ENCODE measurements around the gene INAFM2.

Gene INAFM2

GRCh38 chr15:40293905-40294895 lies 29.3 kb upstream of the INAFM2 start:
- peak overlapping the region; percentile 24 for H3K27ac Mint-ChIP-seq
- H3K36me3 Mint-ChIP-seq (ENCODE audit: low read depth) = peaks cover 100% of the 10 kb centered on the region
- H3K27me3 Mint-ChIP-seq = no peaks in the 10 kb centered on the region
- no peak overlapping the region for H3K4me3 Mint-ChIP-seq
- no peaks in the 10 kb centered on the region for H3K9me3 Mint-ChIP-seq
- intact Hi-C loops (cut with micrococcal nuclease) = no loop called here
- peaks cover 78% of the 10 kb centered on the region for H3K4me1 Mint-ChIP-seq (ENCODE audit: low read depth)

GRCh38 chr15:40295297-40295696 lies 28.2 kb upstream of the INAFM2 start:
- H3K9me3 Mint-ChIP-seq = no peaks in the 10 kb centered on the region
- no peaks in the 10 kb centered on the region for H3K27me3 Mint-ChIP-seq

GRCh38 chr15:40295877-40296560 lies 27.5 kb upstream of the INAFM2 start:
- no peaks in the 10 kb centered on the region for H3K27me3 Mint-ChIP-seq
- H3K9me3 Mint-ChIP-seq = no peaks in the 10 kb centered on the region
- peaks cover 72% of the 10 kb centered on the region for H3K4me1 Mint-ChIP-seq (ENCODE audit: low read depth)
- peaks cover 100% of the 10 kb centered on the region for H3K36me3 Mint-ChIP-seq (ENCODE audit: low read depth)
- H3K27ac Mint-ChIP-seq = peak overlapping the region; percentile 60
- H3K4me3 Mint-ChIP-seq = no peak overlapping the region
- intact Hi-C loops (cut with micrococcal nuclease) = no loop called here

More at GRCh38 chr15:40295297-40295696, 28.2 kb upstream of the INAFM2 start:
- H3K27ac Mint-ChIP-seq = peak overlapping the region; percentile 60
- H3K4me1 Mint-ChIP-seq (ENCODE audit: low read depth) = peaks cover 71% of the 10 kb centered on the region
- H3K4me3 Mint-ChIP-seq = no peak overlapping the region
- H3K36me3 Mint-ChIP-seq (ENCODE audit: low read depth) = peaks cover 100% of the 10 kb centered on the region
- intact Hi-C loops (cut with micrococcal nuclease) = no loop called here

- peak overlapping the region; percentile 60 for H3K27ac Mint-ChIP-seq
- H3K27me3 Mint-ChIP-seq = no peaks in the 10 kb centered on the region
- no peak overlapping the region for H3K4me3 Mint-ChIP-seq
- intact Hi-C loops (cut with micrococcal nuclease) = no loop called here
- H3K9me3 Mint-ChIP-seq = no peaks in the 10 kb centered on the region
- peaks cover 79% of the 10 kb centered on the region for H3K4me1 Mint-ChIP-seq (ENCODE audit: low read depth)
- H3K36me3 Mint-ChIP-seq (ENCODE audit: low read depth) = peaks cover 100% of the 10 kb centered on the region
Observed at GRCh38 chr15:40296561-40297230, 26.8 kb upstream of the INAFM2 start.

GRCh38 chr15:40297356-40297755 lies 26.1 kb upstream of the INAFM2 start:
- Mint-ChIP-seq H3K9me3 (no peaks in the 10 kb centered on the region), H3K4me3 (no peak overlapping the region), H3K27ac (peak overlapping the region; percentile 60), H3K27me3 (no peaks in the 10 kb centered on the region), H3K36me3 (ENCODE audit: low read depth) (peaks cover 100% of the 10 kb centered on the region), H3K4me1 (ENCODE audit: low read depth) (peaks cover 86% of the 10 kb centered on the region)
- intact Hi-C loops (cut with micrococcal nuclease) = no loop called here

- H3K27me3 Mint-ChIP-seq = no peaks in the 10 kb centered on the region
- intact Hi-C loops (cut with micrococcal nuclease) = no loop called here
- H3K4me3 Mint-ChIP-seq = no peak overlapping the region
- no peak overlapping the region for H3K27ac Mint-ChIP-seq
- H3K36me3 Mint-ChIP-seq (ENCODE audit: low read depth) = peaks cover 100% of the 10 kb centered on the region
- no peaks in the 10 kb centered on the region for H3K9me3 Mint-ChIP-seq
- peaks cover 90% of the 10 kb centered on the region for H3K4me1 Mint-ChIP-seq (ENCODE audit: low read depth)
Observed at GRCh38 chr15:40298216-40298935, 25.1 kb upstream of the INAFM2 start.

GRCh38 chr15:40300367-40300766 lies 23.1 kb upstream of the INAFM2 start:
- H3K4me1 Mint-ChIP-seq (ENCODE audit: low read depth) = peaks cover 90% of the 10 kb centered on the region
- intact Hi-C loops (cut with micrococcal nuclease) = no loop called here
- H3K27me3 Mint-ChIP-seq = no peaks in the 10 kb centered on the region
- no peak overlapping the region for H3K4me3 Mint-ChIP-seq
- peaks cover 100% of the 10 kb centered on the region for H3K36me3 Mint-ChIP-seq (ENCODE audit: low read depth)
- H3K27ac Mint-ChIP-seq = no peak overlapping the region
- H3K9me3 Mint-ChIP-seq = no peaks in the 10 kb centered on the region

- Mint-ChIP-seq H3K4me1 (ENCODE audit: low read depth) (peaks cover 90% of the 10 kb centered on the region), H3K36me3 (ENCODE audit: low read depth) (peaks cover 100% of the 10 kb centered on the region), H3K27me3 (no peaks in the 10 kb centered on the region), H3K9me3 (no peaks in the 10 kb centered on the region), H3K27ac (no peak overlapping the region), H3K4me3 (no peak overlapping the region)
- intact Hi-C loops (cut with micrococcal nuclease) = no loop called here
Observed at GRCh38 chr15:40300771-40301170, 22.7 kb upstream of the INAFM2 start.

GRCh38 chr15:40301467-40302179 lies 21.9 kb upstream of the INAFM2 start:
- H3K27me3 Mint-ChIP-seq = no peaks in the 10 kb centered on the region
- peak overlapping the region; percentile 51 for H3K4me3 Mint-ChIP-seq
- intact Hi-C loops (cut with micrococcal nuclease) = no loop called here
- H3K9me3 Mint-ChIP-seq = no peaks in the 10 kb centered on the region
- H3K36me3 Mint-ChIP-seq (ENCODE audit: low read depth) = peaks cover 100% of the 10 kb centered on the region
- H3K27ac Mint-ChIP-seq = peak overlapping the region; percentile 60
- peaks cover 90% of the 10 kb centered on the region for H3K4me1 Mint-ChIP-seq (ENCODE audit: low read depth)

- Mint-ChIP-seq H3K4me1 (ENCODE audit: low read depth) (peaks cover 84% of the 10 kb centered on the region), H3K27me3 (no peaks in the 10 kb centered on the region), H3K4me3 (no peak overlapping the region), H3K9me3 (no peaks in the 10 kb centered on the region), H3K27ac (peak overlapping the region; percentile 60), H3K36me3 (ENCODE audit: low read depth) (peaks cover 100% of the 10 kb centered on the region)
- intact Hi-C loops (cut with micrococcal nuclease) = no loop called here
Observed at GRCh38 chr15:40302288-40302886, 21.1 kb upstream of the INAFM2 start.

GRCh38 chr15:40302981-40303380 lies 20.5 kb upstream of the INAFM2 start:
- Mint-ChIP-seq H3K4me3 (no peak overlapping the region), H3K27ac (peak overlapping the region; percentile 60), H3K4me1 (ENCODE audit: low read depth) (peaks cover 78% of the 10 kb centered on the region), H3K27me3 (no peaks in the 10 kb centered on the region), H3K9me3 (no peaks in the 10 kb centered on the region), H3K36me3 (ENCODE audit: low read depth) (peaks cover 98% of the 10 kb centered on the region)
- intact Hi-C loops (cut with micrococcal nuclease) = no loop called here

- intact Hi-C loops (cut with micrococcal nuclease) = no loop called here
Observed at GRCh38 chr15:40303576-40303975, 19.9 kb upstream of the INAFM2 start.

More at GRCh38 chr15:40303576-40303975, 19.9 kb upstream of the INAFM2 start:
- H3K4me3 Mint-ChIP-seq = peak overlapping the region; percentile 7
- peak overlapping the region; percentile 60 for H3K27ac Mint-ChIP-seq
- no peaks in the 10 kb centered on the region for H3K27me3 Mint-ChIP-seq
- H3K9me3 Mint-ChIP-seq = no peaks in the 10 kb centered on the region
- peaks cover 95% of the 10 kb centered on the region for H3K36me3 Mint-ChIP-seq (ENCODE audit: low read depth)
- H3K4me1 Mint-ChIP-seq (ENCODE audit: low read depth) = peaks cover 76% of the 10 kb centered on the region
